Mucosa of stomach (tissue), 1 donor: ENCODE results near the gene BAIAP2L2.

Experiments
- H3K27me3 ChIP-seq: one replicate; pipeline ENCODE4 v1.7.0; 2013; ENCODE audit warnings: mild to moderate bottlenecking, low read length; ENCODE audit not compliant: control insufficient read depth, insufficient read depth
- H3K36me3 ChIP-seq: one replicate; pipeline ENCODE4 v1.7.0; 2013; ENCODE audit warnings: low read length; ENCODE audit not compliant: control insufficient read depth, insufficient read depth
- H3K4me1 ChIP-seq: one replicate; pipeline ENCODE4 v1.7.0; 2013; ENCODE audit warnings: mild to moderate bottlenecking, low read length; ENCODE audit not compliant: control insufficient read depth, insufficient read depth
- H3K4me3 ChIP-seq: one replicate; pipeline ENCODE4 v1.7.0; 2013; ENCODE audit warnings: low read length
- H3K9ac ChIP-seq: one replicate; pipeline ENCODE4 v1.7.0; 2013; ENCODE audit warnings: mild to moderate bottlenecking, low read length, moderate library complexity
- H3K9me3 ChIP-seq: one replicate; pipeline ENCODE4 v1.7.0; 2013; ENCODE audit warnings: mild to moderate bottlenecking, low read length, moderate library complexity; ENCODE audit not compliant: control insufficient read depth
- donor health status: Pancreatic carcinoma.

BAIAP2L2 gene

DNA sequence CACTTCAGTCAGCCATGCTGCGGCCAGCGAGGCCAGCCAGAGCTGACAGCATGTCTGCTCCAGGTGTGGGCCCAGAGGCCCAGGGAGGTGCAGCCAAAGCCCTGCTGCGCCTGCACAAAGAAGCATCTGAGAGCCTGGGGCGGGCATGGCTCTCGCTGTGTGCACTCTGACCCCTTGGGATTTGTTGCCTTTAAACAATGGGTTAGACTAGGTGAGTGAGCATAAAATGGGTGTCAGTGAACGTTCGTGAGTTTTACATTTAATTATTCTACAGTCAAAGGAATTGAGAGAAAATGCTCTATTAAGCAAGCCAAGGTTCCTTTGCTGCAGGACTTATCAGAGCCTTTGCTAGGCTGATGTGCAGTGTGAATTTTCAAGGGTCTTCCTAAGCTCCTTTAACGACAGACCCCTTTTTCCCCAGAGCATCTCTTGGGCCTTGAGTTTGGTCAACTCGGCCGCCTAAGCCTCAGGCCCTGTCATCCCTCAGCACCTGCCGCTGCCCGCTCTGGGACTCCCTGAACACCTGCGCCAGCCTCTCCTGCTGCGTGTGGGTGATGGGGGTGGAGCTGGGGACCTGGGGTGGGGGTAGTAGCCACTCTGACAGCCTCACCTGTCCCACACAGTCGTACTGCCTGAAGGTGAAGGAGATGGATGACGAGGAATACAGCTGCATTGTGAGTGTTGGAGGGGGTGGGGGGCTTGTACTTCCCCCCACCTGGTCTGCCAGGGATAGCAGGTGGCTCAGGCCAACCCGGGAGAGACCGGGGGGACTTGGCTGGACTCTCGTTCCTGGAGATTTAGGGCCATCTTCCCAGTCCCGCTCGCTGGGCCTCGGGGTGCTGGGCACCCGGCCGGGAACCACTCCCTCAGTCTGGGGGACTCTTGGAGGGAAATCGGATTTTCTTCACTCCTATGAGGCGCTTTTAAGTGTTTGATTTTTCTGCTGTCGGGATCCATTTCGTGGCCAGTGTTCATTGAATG, 37.0 kb downstream of the BAIAP2L2 start:
- H3K36me3 ChIP-seq: no peaks in the 10 kb centered on the region
- H3K4me3 ChIP-seq: no peak overlapping the region
- no peaks in the 10 kb centered on the region for H3K27me3 ChIP-seq
- H3K9me3 ChIP-seq: no peaks in the 10 kb centered on the region
- no peak overlapping the region for H3K9ac ChIP-seq
- no peaks in the 10 kb centered on the region for H3K4me1 ChIP-seq

GRCh38 chr22:38072322-38073149, 37.9 kb downstream of the BAIAP2L2 start:
- Histone ChIP-seq H3K27me3 (no peaks in the 10 kb centered on the region), H3K4me3 (no peak overlapping the region), H3K9me3 (no peaks in the 10 kb centered on the region), H3K9ac (no peak overlapping the region), H3K4me1 (no peaks in the 10 kb centered on the region), H3K36me3 (no peaks in the 10 kb centered on the region)

DNA sequence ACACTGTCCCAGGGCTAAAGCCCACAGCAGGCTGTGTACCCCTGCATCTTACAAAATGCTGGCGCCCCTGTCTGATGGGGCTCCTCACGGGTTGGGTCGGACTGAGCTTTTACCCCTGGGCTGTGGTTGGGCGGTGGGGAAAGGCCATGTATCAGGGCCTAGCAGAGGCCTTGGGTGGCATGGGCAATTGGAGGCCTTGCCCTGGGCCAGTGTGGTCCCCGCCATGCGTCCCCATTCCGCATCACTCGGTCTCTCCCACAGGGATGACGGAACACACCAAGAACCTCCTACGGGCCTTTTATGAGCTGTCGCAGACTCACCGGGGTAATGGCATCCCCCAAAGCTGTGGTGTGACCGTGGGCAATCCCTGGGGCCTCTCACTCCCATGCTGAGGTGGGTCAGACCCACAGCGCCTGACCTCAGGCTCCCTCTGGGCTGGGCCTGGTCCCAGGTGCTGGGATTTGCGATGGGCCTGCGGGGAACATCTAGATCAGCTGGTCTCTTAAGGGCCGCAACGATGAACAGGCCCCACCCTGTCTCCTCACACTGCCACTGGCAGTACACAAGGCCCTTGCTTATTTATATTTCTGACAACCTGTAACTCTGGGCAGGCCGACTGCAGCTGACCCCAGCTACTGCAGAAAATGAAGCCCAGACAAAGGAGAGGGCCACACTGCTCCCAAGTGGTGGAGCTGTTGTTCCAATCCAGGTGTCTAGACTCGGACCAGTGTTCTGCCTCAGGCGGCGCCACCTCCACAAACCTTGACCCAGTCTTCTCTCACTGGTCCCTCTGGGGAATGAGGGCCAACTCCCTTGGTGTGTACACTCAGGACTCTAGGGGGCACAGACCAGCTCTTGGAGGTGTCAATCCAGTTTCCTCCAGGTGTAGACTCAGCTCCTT, 38.8 kb downstream of the BAIAP2L2 start:
- no peak overlapping the region for H3K4me3 ChIP-seq
- no peaks in the 10 kb centered on the region for H3K9me3 ChIP-seq
- no peaks in the 10 kb centered on the region for H3K4me1 ChIP-seq
- H3K9ac ChIP-seq: no peak overlapping the region
- H3K36me3 ChIP-seq: no peaks in the 10 kb centered on the region
- no peaks in the 10 kb centered on the region for H3K27me3 ChIP-seq

DNA sequence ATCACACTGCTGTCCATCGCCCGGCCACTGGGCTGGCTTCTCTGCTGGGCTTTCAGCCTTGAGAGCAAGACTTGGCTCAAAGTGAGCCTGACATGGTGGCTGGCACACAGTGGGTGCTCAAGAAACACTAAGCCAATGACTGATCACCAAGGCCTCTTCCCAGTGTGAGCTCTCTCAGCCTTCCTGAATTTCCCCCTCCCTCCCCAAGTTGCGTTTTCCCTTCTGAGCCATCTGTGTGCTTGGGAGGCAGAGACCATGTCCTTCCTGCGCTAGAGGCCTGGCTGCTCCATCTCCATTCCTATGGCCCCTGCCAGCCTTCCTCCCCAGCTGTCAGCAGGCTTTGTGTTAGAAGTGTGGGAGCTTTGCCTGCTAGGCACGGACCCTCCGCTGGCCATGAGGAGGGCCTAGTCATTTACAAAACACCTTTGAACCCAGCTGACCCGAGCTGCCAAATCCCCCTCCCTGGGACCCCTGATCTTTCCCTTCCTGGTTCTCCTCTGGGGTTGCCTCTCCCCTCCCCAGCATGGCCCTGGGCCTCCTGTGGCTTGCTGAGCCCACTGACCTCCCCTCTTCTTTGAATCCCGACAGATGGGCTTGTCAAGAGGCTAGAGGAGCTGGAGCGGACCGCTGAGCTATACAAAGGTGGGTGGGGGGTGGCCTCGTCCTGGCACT, 40.1 kb downstream of the BAIAP2L2 start:
- Histone ChIP-seq H3K4me1 (no peaks in the 10 kb centered on the region), H3K36me3 (no peaks in the 10 kb centered on the region), H3K9ac (no peak overlapping the region), H3K27me3 (no peaks in the 10 kb centered on the region), H3K4me3 (no peak overlapping the region), H3K9me3 (no peaks in the 10 kb centered on the region)

GRCh38 chr22:38069372-38070249, 40.9 kb downstream of the BAIAP2L2 start:
- H3K9ac ChIP-seq: no peak overlapping the region
- no peaks in the 10 kb centered on the region for H3K9me3 ChIP-seq
- peaks cover 3% of the 10 kb centered on the region for H3K36me3 ChIP-seq
- H3K27me3 ChIP-seq: no peaks in the 10 kb centered on the region
- no peaks in the 10 kb centered on the region for H3K4me1 ChIP-seq
- no peak overlapping the region for H3K4me3 ChIP-seq

GRCh38 chr22:38068641-38069371, 41.7 kb downstream of the BAIAP2L2 start:
- H3K9me3 ChIP-seq: no peaks in the 10 kb centered on the region
- no peak overlapping the region for H3K9ac ChIP-seq
- no peak overlapping the region for H3K4me3 ChIP-seq
- H3K27me3 ChIP-seq: no peaks in the 10 kb centered on the region
- H3K4me1 ChIP-seq: no peaks in the 10 kb centered on the region
- peaks cover 3% of the 10 kb centered on the region for H3K36me3 ChIP-seq

DNA sequence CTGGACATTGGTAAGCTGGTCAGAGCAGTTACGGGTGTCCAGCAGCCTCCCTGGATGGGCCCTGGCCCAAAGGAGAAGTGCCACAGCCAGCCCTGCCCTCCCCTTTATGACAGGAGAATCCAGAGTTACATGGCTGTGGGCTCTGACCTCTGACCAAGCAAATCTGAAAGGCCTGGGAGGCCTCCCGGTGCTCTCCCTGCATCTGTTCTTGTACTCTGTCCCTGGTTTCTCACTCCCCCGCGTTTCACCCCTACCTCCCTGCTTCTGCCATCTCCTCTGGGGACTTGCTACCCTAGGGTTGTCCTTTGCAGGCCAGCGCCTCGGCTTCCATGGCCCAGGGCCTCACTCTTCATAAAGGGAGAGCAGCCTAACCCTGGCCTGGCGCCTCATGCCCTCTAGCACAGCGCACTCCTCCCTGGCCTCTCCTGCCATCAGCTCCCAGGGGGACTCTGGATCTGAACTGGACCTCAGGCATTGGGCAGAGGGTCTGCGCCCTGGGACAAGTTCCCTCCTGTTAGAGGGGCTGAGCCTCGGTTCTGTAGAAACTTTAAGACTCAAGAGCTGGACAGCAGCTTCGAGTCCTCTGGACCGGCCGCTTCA, 42.6 kb downstream of the BAIAP2L2 start:
- Histone ChIP-seq H3K4me3 (no peak overlapping the region), H3K27me3 (no peaks in the 10 kb centered on the region), H3K4me1 (no peaks in the 10 kb centered on the region), H3K9ac (no peak overlapping the region), H3K36me3 (peaks cover 3% of the 10 kb centered on the region), H3K9me3 (no peaks in the 10 kb centered on the region)

DNA sequence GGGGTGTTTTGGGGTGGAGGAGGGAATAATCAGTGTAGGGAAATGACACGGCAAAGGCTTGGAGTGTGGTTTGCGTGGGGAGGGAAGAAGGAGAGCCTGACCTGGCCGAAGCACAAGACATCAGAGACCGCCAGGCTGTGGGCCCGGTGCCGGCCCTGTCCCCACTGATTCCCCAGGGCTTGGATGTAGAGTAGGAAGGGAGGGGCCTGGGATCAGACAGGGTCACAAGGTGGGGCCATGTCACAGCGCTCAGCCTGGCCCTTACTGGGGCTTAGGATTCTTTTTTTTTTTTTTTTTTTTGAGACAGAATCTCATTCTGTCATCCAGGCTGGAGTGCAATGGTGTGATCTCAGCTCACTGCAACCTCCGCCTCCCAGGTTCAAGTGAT, 43.5 kb downstream of the BAIAP2L2 start:
- Histone ChIP-seq H3K9me3 (no peaks in the 10 kb centered on the region), H3K4me1 (no peaks in the 10 kb centered on the region), H3K9ac (no peak overlapping the region), H3K36me3 (peaks cover 3% of the 10 kb centered on the region), H3K4me3 (no peak overlapping the region), H3K27me3 (no peaks in the 10 kb centered on the region)

DNA sequence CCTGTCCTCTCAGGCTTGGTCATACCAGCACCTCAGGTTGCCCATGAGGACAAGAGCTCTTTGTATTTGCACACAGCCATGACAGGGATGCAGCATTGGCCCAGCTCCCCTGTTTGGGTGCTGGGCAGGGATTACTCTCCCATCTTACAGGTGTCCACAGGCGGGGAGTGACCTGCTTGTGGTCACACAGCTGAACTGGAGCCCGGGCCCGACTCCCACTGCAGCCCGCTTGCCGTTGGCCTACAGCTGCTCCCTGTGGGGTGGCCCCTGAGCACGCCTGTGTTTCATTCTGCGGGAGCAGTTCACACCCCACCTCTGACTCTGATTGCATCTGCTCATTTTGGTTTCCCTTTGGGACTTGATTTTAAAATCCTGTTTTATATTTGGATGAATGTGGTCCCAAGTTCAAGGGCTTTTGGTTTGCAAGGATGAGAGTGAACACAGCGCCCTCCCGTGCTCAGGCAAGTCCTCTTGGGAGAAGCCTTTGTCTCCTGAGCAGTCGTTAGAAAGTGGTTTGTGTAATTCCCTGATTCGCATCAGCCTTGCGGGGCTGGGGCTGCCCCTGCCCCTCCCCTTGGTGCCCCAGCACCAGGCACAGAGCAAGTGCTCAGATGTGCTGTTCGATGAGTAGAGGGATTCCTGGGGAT, 44.0 kb downstream of the BAIAP2L2 start:
- no peaks in the 10 kb centered on the region for H3K4me1 ChIP-seq
- H3K9me3 ChIP-seq: no peaks in the 10 kb centered on the region
- peaks cover 3% of the 10 kb centered on the region for H3K36me3 ChIP-seq
- H3K4me3 ChIP-seq: no peak overlapping the region
- no peaks in the 10 kb centered on the region for H3K27me3 ChIP-seq
- no peak overlapping the region for H3K9ac ChIP-seq
